Measurements from ENCODE around the gene C10orf90.
"Not testable (repeated sequence)": the region's sequence is repeated elsewhere in the genome, so short reads cannot be mapped to it uniquely, and the experiment has no call there.

Gene C10orf90

DNA sequence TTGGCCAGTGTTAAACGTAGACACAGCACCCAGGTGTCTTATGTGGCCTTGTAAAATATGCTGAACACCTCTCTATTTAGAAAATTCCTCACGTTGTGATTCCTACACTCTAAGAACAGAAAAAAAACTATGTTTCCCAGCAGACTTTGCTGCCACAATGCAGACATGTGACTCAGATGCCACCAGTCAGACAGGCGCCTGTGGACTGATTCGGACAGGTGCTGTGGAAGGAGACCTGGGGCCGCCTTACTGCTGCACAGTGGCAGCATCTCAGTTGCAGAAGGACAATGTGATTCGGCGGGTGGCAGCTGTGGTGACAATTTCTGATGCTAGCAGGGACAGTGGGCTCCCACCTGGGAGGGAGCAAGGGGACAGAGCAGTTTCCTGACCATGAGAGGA lies 88.8 kb downstream of the C10orf90 start:
- DNase-seq: no peak

DNA sequence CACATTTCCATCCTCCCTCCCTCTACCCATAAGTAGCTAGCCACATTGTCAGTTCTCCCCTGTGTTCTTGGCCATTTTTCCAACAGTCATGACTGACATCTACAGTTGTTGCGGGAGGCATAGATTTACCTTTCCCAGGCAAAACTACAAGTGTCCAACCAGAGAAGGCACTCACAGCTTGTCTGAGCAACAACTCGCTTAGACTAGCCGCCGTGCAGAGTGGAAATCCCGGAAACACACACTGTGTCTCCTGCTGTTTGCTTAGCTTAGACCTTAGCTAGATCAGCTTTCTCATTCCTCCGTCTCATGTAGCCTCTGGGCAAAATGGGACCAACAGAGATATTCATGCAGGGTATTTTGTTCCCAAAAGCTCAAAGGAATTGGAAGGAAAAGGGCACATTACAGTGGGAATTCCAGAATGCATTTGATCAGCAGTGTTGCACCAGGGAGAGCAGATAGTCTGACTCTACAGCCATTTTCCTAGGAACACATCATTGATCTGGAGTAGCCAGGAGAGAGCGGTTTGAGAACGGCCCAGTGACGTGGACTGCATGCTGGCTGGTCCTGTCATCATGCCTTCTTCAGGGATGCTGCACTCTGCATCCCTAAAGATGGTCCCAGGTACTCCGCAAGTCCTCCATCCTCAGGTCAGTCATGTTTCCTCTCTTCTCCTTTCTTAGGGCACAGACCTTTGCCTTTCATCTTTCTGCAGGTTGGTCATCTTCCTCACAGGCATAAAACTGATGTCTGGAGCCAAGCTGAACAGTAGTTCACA lies 89.4 kb downstream of the C10orf90 start:
- DNase-seq: no peak

DNA sequence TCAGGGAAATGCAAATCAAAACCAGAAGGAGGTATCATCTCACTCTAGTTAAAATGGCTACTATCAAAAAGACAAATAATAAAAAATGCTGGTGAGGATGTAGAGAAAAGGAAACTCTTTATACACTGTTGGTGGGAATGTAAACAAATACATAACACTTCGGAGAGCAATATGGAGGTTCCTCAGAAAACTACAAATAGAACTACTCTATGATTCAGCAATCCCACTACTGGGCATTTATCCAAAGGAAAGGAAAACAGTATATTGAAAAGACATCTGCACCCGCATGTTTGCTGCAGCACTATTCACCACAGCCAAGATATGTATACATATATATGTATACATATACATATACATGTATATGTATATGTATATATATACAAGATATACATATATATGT lies 94.2 kb downstream of the C10orf90 start:
- DNase-seq: no peak

DNA sequence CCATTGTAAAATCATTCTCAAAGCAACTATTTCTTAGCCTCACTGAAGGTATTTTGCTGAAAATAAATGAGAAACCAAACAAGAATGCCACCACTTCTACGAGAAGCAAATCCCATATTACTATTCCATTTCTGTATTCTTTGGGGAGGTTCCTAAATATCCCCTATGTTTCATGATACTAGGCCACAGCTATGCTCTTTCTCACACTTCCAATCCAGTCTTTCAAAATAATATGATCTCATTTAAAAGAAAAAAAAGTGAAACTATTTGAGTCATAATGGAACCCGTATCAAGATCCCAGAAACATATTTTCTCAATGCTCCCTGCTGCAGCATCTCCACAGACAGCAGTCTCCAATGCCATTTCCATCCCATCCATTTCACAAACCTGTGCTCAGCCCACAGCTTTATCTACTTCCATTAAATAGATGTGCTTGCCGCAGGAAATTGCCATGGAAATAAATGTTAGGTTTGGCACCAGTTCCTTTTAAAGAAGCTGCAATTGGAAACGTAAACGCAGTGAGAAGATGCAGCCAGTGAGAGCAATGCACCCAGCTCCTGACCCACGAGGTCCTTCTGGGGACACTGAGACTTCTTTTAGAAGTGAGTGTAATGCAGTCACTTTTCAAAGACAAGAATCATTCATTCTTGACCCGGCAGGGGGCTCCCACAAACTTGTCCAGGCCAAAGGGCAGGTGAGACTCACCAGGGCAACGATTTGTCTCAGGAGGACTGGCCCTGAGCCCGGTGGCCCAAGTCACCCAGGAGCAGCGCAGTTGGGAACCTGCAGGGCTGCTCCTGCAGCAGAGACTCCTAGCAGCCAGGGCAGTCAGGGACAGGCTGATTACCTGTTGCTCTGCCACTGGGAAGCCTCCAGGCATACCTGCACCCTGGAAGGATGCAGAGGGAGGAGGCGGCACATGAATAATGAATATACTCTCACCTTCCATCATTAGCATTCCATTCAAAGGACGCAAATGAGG lies 99.6 kb downstream of the C10orf90 start:
- no peak for DNase-seq

DNA sequence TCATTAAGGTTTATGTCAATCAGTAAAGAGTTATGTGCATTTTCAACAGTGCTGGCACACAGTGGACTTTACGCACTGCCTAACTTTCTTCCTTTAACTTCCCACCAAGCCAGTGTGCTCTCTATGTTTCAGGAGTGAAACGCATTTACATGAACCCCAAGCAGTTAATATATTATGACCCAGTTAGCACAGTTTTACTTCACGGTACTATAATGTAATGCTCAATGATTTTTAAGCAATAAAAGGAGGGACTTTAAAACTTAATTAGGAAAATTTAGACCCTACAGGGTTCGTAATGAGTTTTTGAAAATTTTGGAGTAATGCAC lies 100.3 kb downstream of the C10orf90 start:
- DNase-seq: no peak

DNA sequence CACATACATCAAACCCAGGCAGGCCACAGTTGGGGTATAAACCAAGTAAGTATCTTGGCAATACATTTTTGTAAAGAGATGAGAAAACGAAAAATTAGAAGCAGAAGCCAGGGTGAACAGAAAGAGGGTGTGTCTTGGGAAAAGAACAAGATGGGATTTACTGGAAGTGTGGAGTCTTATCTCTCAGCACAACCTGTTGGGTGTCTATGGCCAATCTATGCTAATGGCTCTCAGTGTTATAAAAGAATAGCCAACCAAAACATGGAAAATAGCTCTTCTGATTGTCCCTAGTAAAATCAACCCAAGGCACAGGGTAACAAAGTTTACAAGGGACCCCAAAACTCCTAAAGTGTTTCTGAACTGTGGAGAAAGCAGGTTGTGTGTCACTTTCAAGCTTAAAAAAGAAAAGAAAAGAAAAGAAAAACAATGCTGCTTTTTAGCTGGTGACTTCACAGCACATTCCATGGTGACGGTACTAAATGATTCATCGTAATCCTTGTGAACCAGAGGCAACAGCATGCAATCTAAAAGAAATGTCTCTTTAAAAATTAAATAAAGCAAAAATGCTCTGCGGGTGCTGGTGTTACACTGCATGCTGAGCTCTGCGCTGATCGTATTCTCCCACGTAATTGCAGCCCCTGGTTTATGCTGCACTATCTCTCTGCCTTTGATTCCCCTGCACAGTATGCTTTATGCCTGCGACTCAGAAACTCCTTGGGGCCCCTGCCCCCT lies 100.8 kb downstream of the C10orf90 start:
- DNase-seq: no peak

DNA sequence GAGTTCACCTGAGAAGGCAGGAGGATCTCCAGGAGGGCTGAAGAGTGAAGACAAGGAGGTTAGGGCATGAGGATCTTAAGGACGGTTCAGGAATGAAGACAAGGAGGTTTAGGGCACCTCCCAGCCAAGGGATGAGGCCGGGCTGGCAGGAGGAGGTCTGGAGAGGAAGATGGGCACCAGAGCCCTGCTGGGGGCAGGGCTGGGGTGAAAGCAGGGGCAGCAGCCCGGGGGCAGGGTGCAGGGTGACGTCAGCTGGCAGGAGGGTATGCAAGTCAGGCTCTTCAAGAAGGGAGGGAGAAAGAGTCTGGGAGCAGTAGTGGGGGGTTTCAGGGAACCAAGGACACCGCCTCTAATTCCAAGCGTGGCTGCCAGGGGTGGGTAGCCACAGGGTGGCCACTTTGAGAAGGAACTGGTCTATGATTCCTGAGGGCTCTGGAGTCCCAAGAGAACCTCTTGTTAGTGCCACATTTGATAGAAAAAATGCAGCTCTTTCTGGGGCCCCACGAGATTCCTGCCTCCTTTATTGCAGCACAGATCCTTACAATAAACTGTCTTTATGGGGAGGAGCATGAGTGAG lies 101.6 kb downstream of the C10orf90 start:
- no peak for DNase-seq

DNA sequence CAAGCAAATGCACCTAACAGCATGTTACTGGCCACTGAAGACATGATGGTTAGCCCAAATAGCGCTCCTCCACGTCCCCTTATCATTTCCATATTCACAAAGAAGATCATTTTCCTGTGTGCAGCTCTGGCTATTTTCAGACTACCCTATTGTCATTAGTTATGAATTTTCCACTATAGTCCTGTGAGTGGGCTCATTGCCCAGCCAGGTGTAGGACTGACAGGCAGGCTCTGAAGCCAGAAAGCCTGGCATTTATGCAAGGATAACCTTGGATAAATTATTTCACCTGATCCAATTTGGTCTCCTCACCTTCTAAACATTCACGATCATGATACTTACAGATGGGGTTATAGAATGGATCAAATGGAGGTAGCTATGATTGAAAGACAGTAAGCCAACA lies 104.6 kb downstream of the C10orf90 start:
- DNase-seq: no peak

DNA sequence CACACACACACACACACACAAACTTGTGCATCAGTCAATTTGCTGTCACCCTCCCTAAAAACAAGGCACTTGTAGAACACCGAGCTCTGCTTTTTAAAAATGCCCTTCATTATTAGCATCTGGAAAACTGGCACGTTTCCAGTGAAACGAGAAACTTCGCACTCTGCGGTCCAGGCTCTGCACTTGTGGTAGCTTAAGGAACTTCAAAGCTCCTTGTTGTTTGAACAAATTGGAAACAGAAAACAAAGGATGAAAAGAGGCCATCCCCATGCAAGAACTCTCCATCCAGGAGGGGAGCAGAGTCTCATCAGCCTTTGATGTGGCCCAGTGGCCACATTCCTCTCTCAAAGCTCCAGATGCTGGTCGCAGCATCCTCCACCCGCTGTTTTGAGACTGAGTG lies 105.1 kb downstream of the C10orf90 start:
- no peak for DNase-seq

DNA sequence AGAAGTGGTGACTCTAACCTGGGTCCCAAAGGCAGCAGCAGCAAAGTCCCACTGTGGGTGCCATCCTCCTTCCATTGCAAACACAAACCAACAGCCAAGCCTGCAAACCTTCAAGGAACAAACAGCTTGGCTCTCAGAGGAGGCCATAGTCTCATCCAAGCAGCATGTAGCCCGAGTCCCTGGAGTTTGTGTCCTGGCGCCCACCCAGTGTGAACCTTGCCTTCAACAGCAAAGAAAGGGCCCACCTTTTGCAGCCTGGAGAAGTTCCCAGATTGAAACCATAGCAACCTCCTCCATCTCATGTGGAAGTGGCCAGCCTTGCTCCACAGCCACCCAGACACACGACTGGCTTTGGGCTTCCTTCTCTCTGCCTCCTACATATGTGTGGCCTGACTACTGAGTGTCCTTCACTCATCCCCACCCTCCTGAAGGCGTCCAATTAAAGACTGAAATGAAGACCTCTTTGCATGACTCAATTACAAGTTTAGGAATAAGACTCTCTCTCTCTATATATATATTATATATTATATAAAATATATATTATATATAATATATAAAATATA lies 106.1 kb downstream of the C10orf90 start:
- DNase-seq: no peak

DNA sequence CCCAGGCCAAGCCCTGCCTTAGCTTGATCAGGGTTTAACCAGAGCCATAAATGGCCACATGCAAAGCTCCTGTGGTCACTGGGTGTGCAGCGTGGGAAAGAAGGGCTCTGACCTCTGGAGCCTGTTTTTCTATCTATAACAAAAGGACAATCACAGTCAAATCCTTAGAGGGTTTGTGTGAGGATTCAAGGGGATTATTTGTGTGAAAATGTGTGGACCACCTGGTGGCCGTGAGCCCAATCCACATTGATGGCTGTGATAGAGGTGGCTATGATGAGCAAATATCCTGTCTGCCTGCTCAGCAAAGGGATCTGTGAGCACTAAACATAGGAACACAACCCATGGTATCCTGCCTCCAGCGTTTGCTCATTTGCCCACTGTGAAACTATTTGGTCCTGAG lies 107.1 kb downstream of the C10orf90 start:
- no peak for DNase-seq

DNA sequence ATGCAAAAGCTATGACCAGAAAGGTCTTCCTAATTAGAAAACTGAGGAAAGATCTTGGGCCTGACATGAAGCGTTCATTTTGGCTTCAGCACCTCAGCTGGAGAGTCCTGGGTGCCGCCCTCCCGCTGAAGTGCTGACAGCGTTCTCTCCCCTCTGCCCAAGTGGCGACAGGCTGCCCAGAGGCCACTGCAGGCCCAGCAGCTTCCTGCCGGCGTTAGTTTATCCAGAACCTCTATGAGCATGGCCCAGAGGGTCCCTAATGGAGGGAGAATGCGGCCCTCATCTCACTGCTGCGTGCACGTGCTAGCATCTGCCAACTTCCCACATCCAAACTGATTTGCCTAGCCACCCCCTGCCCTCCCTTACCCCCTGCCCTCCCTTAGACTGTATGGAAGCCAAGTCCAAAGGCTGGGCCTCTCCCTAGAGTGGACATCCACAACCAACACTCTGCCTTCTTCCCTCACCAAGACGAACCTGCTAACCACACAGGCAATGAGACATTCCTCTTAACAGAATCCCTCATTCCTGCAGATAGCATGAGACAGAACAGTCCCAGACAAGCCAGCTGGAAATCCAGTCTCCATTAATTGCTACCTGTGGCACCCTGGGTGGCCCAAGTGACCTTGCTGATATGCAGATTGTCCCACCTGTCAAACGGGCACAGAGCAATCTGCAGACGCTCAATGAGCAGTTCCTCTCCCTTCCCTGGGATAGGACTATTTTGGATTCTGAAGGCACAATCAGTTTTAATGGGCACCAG lies 108.4 kb downstream of the C10orf90 start:
- no peak for DNase-seq

DNA sequence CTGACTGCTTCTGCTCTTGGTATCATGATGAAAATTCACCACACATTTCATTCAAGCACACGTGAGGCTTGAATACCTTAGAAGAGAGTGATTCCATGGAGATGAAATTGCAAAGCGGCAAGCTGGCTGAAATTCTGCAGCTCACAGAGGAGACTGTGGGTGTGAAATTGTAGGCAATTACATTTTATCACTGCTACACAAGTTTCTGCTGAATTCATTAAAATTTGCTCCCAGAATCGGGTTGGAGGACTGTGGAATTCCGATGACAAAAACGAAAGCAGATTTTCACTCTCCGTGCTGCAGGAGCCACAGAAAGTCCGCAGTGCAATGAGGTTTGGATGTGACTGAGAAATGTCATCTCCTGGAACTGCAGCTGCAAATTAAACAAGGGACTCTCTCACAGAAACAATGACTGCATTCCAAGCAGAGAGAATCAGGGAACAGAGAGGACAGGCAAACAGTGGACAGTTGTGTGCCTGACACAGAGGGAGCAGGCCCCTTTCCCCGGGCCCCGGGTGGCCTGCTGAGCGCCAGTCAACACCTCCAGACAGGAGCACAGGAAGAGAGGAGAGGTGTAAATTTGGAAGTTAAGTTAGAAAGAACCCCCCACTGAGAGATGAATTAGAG lies 109.1 kb downstream of the C10orf90 start:
- DNase-seq: no peak

DNA sequence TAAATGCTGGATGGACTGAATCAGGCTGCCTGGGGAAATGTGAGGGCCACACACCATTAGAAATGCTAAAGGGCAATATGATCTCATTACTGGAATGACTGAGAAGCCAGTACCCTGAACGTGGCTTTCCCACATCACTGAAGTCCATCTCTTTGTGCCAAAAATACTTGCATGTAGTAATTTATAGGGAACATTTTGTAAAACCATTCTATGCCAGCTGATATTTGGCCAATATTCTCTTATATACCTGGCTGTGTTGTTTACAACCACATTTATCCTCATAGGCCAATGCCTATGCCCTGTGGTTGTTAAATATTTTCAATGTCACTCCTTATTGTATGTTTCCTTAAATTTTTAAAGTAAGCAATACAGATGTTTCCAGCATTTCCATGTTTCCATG lies 111.6 kb downstream of the C10orf90 start:
- DNase-seq: no peak

DNA sequence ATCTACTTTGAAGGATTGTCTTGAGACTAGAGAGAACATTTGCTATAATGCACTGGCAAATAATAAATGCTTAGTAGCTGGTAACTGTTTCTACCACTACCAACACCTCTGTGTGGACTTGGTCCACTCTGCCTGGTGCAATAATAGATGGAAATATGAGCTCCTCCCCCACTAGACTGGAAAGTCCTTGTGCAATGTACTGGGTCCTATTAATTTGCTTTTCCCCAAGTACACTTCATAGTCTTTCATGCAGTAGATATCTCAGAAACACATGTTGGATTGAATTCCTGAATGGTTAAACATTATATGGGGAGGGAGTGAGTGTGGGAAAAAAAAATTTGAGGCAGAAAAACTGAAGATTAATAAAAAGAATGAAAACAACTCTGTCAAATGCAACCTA lies 119.3 kb downstream of the C10orf90 start:
- no peak for DNase-seq

DNA sequence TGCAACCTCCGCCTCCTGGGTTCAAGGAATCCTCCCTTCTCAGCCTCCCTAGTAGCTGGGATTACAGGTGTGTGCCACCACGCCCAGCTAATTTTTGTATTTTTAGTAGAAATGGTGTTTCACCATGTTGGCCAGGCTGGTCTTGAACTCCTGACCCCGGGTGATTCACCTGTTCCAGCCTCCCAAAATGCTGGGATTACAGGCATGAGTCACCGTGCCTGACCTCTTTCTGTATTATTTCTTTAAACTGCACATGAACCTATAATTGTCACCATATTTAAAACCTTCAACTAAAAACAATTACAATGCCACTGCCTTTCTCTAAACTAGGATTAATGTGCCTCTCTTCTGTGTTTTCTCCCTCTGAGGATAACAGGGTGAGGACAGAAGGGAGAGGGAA lies 119.9 kb downstream of the C10orf90 start:
- DNase-seq: not testable (repeated sequence)

DNA sequence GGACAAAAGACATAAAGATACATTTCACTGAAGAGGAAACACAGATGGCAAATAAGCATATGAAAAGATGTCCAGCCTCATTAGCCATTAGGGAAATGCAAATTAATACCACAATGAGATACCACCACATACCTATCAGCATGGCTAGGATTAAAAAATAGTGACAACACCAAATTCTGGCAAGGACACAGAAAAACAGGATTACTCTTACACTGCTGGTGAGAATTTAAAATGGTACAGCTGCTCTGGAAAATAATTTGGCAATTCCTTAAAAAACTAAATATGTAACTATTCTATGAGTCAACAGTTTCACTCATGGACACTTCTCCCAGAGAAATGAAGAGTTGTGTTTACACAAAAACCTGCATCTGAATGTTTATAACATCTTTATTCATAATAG lies 121.1 kb downstream of the C10orf90 start:
- no peak for DNase-seq

DNA sequence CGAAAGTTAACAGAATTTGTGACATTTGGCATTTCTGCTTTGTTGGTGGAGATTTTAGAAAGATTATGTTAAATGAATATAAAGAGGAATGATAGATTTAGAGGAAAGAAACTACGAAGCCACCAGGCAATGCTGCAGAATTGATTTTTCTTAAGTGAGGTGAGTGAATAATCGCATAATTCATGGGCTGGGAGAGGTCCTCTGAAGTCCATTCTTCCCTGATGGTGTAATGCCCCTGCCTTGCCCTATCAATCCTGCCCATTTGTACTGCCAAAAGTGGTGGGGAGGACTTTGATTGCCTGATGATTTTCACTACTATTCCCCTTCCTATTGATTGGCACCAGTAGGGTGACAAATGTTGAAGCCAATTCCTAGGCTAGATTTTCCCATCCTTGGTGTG lies 125.9 kb downstream of the C10orf90 start:
- DNase-seq: no peak

DNA sequence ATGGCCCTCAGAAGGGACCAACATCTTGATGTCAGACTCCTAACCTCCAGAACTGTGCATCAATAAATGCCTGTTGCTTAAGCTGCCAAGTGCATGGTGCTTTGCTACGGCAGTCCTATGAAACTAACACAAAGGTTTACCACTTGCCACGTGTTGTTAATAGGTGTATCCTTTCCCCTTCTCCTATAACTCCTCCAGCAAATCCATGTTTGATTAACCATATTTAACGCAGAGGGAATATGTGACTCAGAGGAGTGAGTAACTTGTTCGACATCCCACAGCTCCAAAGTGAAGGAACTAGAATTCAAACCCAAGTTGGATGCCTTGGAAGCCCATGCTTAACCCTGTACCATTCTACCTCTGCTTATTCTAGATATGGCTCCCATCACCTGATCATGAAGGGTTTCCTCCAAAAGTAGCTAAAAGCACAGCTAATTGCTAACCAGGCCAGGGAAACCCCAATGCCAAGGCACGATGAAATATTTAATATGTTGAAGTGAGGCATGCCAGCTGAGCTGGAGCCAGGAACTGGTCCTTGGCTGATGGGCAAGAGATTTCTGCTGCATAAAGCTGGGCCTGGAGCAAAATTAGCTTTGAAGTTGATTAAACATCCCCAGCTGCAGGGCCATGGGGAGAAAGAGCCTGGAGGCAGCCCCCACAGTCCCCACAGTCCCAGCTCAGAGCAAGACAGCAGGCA lies 131.9 kb downstream of the C10orf90 start:
- no peak for DNase-seq

DNA sequence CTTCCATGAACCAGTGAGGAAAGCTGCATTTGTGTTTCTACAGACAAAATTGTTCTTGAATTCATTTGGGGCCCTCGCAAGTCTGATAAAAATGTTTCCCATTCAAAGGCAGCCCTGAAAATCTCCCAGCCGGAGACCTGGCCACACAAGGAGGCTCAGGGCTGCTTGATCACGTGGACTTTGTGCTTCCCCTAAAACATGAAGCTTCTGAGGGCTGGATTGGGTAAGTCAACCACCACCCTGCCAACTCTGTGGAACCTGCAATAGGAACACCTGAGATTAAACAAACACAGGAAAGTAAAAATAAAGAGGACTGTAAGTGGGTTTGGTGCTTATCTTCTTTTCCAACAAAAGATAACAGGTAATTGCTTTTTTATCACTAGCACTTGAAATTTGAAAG lies 133.8 kb downstream of the C10orf90 start:
- DNase-seq: no peak

DNA sequence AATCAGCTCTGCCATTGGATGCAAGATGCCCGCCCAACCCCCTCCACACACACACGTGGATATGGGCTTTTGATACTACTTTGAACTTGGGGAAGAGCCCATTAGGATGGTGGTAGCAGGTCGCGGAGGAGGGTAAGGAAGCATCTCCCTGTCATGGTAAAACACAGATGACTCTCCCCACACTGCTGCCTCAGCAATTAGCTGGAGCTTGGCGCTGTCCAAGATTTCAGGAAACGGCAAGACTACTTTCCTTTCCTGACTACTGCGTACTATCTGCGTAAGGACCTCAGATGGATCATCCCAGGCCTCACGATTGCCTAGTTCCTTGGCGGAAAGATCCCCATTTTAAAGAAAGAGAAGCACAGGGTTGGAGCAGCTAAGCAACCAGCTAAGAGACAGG lies 134.3 kb downstream of the C10orf90 start:
- no peak for DNase-seq

Data from stimulated activated CD4-positive, alpha-beta T cell treated with anti-CD3 and anti-CD28 coated beads, Interleukin-4, amount 100 ng/mL, for 1 hour (primary cell).